ENCODE measurements around the gene STOML2. TPM values are rescaled to one million over a fixed set of nuclear protein-coding genes. Genes with fewer than 3 reads are reported as not detected.

Gene STOML2
- total RNA-seq, 4 donors from 2014 or later, result 76.3 to 105 (median 88.6) TPM

DNA sequence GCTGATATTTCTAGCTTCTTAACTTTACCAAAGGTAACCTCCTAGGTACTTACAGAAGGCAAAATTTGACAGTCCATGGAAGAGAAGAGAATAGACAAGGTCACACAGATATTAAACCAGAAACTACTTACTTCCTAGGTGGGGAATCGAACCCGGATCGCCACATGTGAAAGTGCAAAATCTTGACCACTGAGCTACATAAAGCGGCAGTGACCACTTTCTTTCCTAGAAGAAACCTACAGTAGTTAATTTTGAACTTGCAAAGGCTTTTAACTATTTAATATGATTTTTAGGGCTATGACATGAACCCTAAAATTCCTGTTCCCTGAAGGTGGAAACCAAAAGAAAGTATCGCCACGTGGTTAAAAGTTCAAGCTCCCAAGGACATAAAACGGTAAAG is 33.1 kb upstream of the STOML2 start:
- WGBS, 2 donors, result 83 to 95% methylated on average over 7 of the region's 7 CpGs
- DNase-seq (ENCODE audit: low spot score in 2 of 2), result no peak
- no peak for TF ChIP-seq POLR2A (IDR thresholded peaks at IDR 0.05)
- H3K4me3 ChIP-seq (ENCODE audit: low read depth, poor library complexity, severe bottlenecking), result no peak overlapping the region
- intact Hi-C loops (cut with DNase I; ENCODE audit: low total_unique reads), result loop anchor here (10.0 kb wide), 1 partner anchor 329 kb away; no protein-coding TSS in a partner anchor

DNA sequence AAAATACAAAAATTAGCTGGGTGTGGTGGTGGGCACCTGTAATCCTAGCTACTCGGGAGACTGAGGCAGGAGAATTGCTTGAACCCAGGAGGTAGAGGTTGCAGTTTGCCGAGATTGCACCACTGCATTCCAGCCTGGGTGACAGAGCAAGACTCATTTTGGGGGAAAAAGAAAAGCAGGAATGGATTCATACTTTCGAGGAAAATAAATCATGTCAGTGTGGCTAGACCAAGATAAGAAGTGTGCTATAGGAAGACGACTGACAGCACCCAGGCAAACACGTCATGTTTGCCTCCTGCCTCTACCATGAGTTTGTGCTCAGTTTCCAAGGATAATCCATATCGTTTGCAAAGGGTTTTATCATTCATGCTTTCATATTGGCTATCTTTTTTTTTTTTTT is 32.0 kb upstream of the STOML2 start:
- TF ChIP-seq POLR2A (IDR thresholded peaks at IDR 0.05), result no peak
- TF ChIP-seq, protein P1, sequence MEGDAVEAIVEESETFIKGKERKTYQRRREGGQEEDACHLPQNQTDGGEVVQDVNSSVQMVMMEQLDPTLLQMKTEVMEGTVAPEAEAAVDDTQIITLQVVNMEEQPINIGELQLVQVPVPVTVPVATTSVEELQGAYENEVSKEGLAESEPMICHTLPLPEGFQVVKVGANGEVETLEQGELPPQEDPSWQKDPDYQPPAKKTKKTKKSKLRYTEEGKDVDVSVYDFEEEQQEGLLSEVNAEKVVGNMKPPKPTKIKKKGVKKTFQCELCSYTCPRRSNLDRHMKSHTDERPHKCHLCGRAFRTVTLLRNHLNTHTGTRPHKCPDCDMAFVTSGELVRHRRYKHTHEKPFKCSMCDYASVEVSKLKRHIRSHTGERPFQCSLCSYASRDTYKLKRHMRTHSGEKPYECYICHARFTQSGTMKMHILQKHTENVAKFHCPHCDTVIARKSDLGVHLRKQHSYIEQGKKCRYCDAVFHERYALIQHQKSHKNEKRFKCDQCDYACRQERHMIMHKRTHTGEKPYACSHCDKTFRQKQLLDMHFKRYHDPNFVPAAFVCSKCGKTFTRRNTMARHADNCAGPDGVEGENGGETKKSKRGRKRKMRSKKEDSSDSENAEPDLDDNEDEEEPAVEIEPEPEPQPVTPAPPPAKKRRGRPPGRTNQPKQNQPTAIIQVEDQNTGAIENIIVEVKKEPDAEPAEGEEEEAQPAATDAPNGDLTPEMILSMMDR (IDR thresholded peaks at IDR 0.05), result no peak
- no peak for DNase-seq (ENCODE audit: low spot score in 2 of 2)
- 82 to 83% methylated on average over 6 of the region's 6 CpGs for WGBS, 2 donors
- intact Hi-C loops (cut with DNase I; ENCODE audit: low total_unique reads), result loop anchor here (10.0 kb wide), 1 partner anchor 330 kb away; no protein-coding TSS in a partner anchor
- no peak overlapping the region for H3K4me3 ChIP-seq (ENCODE audit: low read depth, poor library complexity, severe bottlenecking)

DNA sequence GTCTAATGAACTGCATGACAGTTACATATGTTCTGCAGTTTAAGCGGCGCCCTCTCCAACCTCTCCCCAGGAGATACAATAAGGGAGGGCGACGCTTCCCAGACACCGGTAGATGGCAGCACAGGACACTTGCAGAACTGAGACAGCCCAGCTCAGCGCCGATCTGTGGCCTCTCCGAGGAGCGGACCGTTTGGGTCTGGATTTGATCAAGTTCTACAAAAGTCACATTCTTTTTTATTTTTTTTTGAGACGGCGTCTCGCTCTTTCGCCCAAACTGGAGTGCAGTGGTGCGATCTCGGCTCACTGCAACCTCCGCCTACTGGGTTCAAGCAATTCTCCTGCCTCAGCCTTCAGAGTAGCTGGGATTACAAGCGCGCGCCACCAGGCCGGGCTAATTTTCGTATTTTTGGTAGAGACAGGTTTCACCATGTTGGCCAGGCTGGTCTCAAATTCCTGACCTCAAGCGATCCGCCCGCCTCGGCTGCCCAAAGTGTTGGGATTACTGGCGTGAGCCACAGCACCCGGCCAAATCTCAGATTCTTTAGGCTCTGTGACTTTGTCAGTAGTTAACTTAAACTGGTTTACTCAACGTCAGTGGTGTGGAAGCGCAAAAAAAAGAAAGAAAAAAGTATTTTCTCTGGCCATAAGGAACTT is 14.1 kb upstream of the STOML2 start:
- no peak overlapping the region for H3K4me3 ChIP-seq (ENCODE audit: low read depth, poor library complexity, severe bottlenecking)
- WGBS, 2 donors, result 12 to 19% methylated on average over 30 of the region's 30 CpGs
- intact Hi-C loops (cut with DNase I; ENCODE audit: low total_unique reads), result loop anchor here (5.0 kb wide), 1 partner anchor 360 kb away; no protein-coding TSS in a partner anchor
- no peak for TF ChIP-seq POLR2A (IDR thresholded peaks at IDR 0.05)
- TF ChIP-seq, protein P1 (IDR thresholded peaks at IDR 0.05), result peak in 1 of 3 donors; percentile 87
- peak; percentile 92 to 97 for DNase-seq (ENCODE audit: low spot score in 2 of 2)

DNA sequence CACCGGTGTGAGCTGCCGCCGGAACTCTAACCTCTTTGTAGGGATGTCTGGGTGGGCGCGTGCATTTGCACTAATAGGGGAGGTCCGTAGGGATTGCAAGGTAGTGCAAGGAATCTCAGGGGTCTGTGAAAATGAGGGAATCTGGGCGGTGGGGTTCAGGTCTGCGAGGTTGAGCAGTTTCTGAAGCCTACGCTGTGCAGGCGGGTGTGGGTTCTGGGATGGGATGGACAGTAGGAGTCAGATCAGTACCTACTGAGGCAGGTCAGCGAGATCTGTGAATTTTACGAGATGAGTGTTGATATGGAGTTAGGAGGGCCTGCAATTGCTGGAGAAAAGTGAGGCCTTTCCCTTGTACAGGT is 13.6 kb upstream of the STOML2 start:
- intact Hi-C loops (cut with DNase I; ENCODE audit: low total_unique reads), result loop anchor here (5.0 kb wide), 1 partner anchor 361 kb away; no protein-coding TSS in a partner anchor
- TF ChIP-seq, protein P1 (IDR thresholded peaks at IDR 0.05), result no peak
- no peak for TF ChIP-seq POLR2A (IDR thresholded peaks at IDR 0.05)
- no peak for DNase-seq (ENCODE audit: low spot score in 2 of 2)
- 1% methylated on average over 12 of the region's 12 CpGs for WGBS, 2 donors
- H3K4me3 ChIP-seq (ENCODE audit: low read depth, poor library complexity, severe bottlenecking), result peak overlapping the region; percentile 41

DNA sequence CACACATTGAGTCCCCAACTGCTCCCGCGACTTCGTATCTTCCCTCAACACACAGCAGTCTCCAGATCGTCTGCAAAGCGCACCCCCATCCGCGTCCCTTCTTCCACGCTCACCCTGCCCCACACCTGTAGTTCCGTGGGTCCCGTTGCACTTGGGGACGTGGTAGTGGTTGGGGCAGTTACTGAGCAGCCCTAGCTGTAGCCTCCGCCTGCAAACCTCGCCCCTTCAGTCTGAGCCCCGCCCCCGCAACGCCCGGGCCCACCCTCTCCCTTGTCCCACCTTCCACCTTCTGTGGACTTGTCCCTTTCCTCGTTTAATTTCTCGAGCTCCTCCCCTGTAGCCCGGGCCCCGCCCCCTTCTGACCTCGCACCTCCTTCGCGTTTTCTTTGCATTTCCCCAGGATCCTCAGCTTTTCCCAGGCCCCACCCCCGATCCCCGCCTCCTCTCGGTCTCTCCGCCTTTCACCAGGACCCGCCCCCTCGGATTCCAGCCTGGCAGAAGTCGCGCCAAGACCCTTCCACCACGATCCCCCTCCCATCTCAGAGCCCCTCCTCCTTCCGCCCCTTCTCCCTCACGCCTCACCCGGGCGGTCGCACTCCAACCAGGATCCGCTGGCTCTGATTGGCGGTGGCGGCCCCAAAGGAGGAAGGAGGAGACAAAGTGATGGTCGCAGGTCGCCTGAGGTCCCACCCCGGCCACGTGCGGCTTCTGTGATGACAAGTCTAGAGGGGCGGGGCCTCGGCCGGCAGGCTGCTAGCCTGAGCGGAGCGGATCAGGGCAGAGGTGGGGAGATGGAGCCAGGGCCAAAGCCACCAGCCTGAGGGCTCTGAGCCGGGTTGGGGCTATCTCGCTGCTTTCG is 13.0 kb upstream of the STOML2 start, which contains the start of gene ATOSB:
Gene ATOSB, minus strand, starts transcription at position 183 of the 859 bp plus-strand sequence. CDS start 7,588 bp downstream, outside the sequence.
- 0% methylated on average over 49 of the region's 54 CpGs for WGBS, 2 donors
- intact Hi-C loops (cut with DNase I; ENCODE audit: low total_unique reads), result loop anchor here (5.0 kb wide), 1 partner anchor 361 kb away; no protein-coding TSS in a partner anchor
- DNase-seq (ENCODE audit: low spot score in 2 of 2), result peak; percentile 97 to 99
- TF ChIP-seq, protein P1 (IDR thresholded peaks at IDR 0.05), result no peak
- TF ChIP-seq POLR2A (IDR thresholded peaks at IDR 0.05), result no peak
- H3K4me3 ChIP-seq (ENCODE audit: low read depth, poor library complexity, severe bottlenecking), result peak within 1 kb of the TSS; percentile 41
